SK-N-SH treated with all-trans-retinoic acid at 6 μM for 48 hours (cell line): Measurements from ENCODE around the gene MMP11.

Experiments used
- ARNTL ChIP-seq: fragments of 450-650 bp; formaldehyde crosslinking; IDR thresholded peaks from 2 replicates; pipeline ENCODE4 v1.5.0; 2020; ENCODE audit warnings: low read depth, mild to moderate bottlenecking, moderate library complexity, borderline replicate concordance
- CSDC2 ChIP-seq: fragments of 250-450 bp; sonication (Bioruptor Pico); IDR thresholded peaks from 2 replicates; pipeline ENCODE4 v1.5.0; 2020; ENCODE audit warnings: mild to moderate bottlenecking, moderate library complexity
- ESRRG ChIP-seq: fragments of 250-450 bp; sonication (Bioruptor Pico); IDR thresholded peaks from 2 replicates; pipeline ENCODE4 v1.6.1; 2021; ENCODE audit warnings: mild to moderate bottlenecking
- RARB ChIP-seq: fragments of 250-450 bp; sonication (Bioruptor Pico); IDR thresholded peaks from 2 replicates; pipeline ENCODE4 v1.8.0; 2021; ENCODE audit warnings: mild to moderate bottlenecking, moderate library complexity
- ZFP3 ChIP-seq: fragments of 250-450 bp; sonication (Bioruptor Pico); IDR thresholded peaks from 2 replicates; pipeline ENCODE4 v1.5.0; 2020; ENCODE audit warnings: mild to moderate bottlenecking, moderate library complexity
- ZFP30 ChIP-seq: fragments of 450-650 bp; formaldehyde crosslinking; IDR thresholded peaks from 2 replicates; pipeline ENCODE4 v1.5.0; 2022; ENCODE audit warnings: mild to moderate bottlenecking, moderate library complexity
- TF ChIP-seq, protein P1 (sequence below): fragments of 250-450 bp; sonication (Bioruptor Pico); IDR thresholded peaks from 2 replicates; pipeline ENCODE4 v1.5.1; 2020; ENCODE audit warnings: low read depth, mild to moderate bottlenecking, moderate library complexity

DNA sequence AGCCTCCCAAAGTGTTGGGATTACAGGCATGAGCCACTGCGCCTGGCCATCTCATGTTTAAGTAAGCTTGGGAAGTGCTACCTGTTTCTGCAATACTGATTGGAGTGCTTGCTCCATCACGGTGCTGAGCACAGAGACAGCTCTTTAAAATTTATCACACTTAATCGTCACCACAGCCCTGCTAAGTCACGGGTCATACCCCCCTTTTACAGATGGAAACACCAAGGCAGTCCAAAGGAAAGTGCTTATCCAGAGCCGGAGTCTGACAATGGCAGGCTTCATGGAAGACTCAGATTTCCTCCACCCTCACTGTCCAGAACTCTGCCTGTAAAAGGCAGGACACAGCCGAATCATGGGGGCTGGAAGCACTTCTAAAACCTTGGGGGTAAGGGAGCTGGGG, 12.6 kb upstream of the MMP11 start:
- TF ChIP-seq RARB (CRISPR knock-in tag) (no peak), CSDC2 (CRISPR knock-in tag) (no peak), ZFP30 (CRISPR knock-in tag) (no peak), ESRRG (CRISPR knock-in tag) (no peak), ARNTL (CRISPR knock-in tag) (no peak), ZFP3 (CRISPR knock-in tag) (no peak)
- TF ChIP-seq, protein P1, sequence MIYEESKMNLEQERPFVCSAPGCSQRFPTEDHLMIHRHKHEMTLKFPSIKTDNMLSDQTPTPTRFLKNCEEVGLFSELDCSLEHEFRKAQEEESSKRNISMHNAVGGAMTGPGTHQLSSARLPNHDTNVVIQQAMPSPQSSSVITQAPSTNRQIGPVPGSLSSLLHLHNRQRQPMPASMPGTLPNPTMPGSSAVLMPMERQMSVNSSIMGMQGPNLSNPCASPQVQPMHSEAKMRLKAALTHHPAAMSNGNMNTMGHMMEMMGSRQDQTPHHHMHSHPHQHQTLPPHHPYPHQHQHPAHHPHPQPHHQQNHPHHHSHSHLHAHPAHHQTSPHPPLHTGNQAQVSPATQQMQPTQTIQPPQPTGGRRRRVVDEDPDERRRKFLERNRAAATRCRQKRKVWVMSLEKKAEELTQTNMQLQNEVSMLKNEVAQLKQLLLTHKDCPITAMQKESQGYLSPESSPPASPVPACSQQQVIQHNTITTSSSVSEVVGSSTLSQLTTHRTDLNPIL, result no peak
